Effector memory CD4-positive, alpha-beta T cell (primary cell): Measurements from ENCODE around the gene FGF2.
"Not testable (repeated sequence)": the region's sequence is repeated elsewhere in the genome, so short reads cannot be mapped to it uniquely, and the experiment has no call there.

Experiments
- DNase-seq, 3 donors: peaks; one replicate each; pipeline ENCODE4 v3.0.0-alpha.2; 2020
- H3K27ac ChIP-seq: 2 replicates; pipeline ENCODE4 v1.7.0; 2013; ENCODE audit warnings: mild to moderate bottlenecking, low read length, moderate library complexity; ENCODE audit not compliant: insufficient read depth, poor library complexity, severe bottlenecking
- H3K27me3 ChIP-seq: replicated peaks from 2 replicates; pipeline ENCODE4 v1.7.0; 2013; ENCODE audit warnings: mild to moderate bottlenecking, low read length; ENCODE audit not compliant: insufficient read depth, control insufficient read depth, poor library complexity, severe bottlenecking
- H3K36me3 ChIP-seq: 2 replicates; pipeline ENCODE4 v1.7.0; 2013; ENCODE audit warnings: mild to moderate bottlenecking, low read length, moderate library complexity; ENCODE audit not compliant: control insufficient read depth, insufficient read depth
- H3K4me1 ChIP-seq: 2 replicates; pipeline ENCODE4 v1.7.0; 2013; ENCODE audit warnings: low read length, mild to moderate bottlenecking; ENCODE audit not compliant: control insufficient read depth, insufficient read depth, poor library complexity, severe bottlenecking
- H3K4me3 ChIP-seq: 2 replicates; pipeline ENCODE4 v1.7.0; 2013; ENCODE audit warnings: low read length, low read depth, mild to moderate bottlenecking; ENCODE audit not compliant: insufficient read depth, poor library complexity, severe bottlenecking
- H3K9me3 ChIP-seq: 2 replicates; pipeline ENCODE4 v1.7.0; 2013; ENCODE audit warnings: mild to moderate bottlenecking, low read length, moderate library complexity; ENCODE audit not compliant: control insufficient read depth

FGF2 gene

GRCh38 chr4:122811781-122812180 lies 14.8 kb upstream of the FGF2 start:
- H3K36me3 ChIP-seq, DNase-seq, H3K4me1 ChIP-seq, H3K27me3 ChIP-seq, H3K4me3 ChIP-seq, H3K9me3 ChIP-seq, H3K27ac ChIP-seq: not testable (repeated sequence)

GRCh38 chr4:122812823-122813222 lies 13.8 kb upstream of the FGF2 start:
- H3K27ac ChIP-seq, result not testable (repeated sequence)

GRCh38 chr4:122814426-122814825 lies 12.2 kb upstream of the FGF2 start:
- Histone ChIP-seq H3K27me3 (peaks cover 2% of the 10 kb centered on the region), H3K4me3 (no peak overlapping the region), H3K36me3 (no peaks in the 10 kb centered on the region), H3K27ac (no peak overlapping the region), H3K9me3 (no peaks in the 10 kb centered on the region), H3K4me1 (no peaks in the 10 kb centered on the region)
- no peak for DNase-seq

More at GRCh38 chr4:122812823-122813222, 13.8 kb upstream of the FGF2 start:
- not testable (repeated sequence) for H3K36me3 ChIP-seq, H3K9me3 ChIP-seq, H3K4me3 ChIP-seq, H3K27me3 ChIP-seq, DNase-seq, H3K4me1 ChIP-seq

GRCh38 chr4:122815248-122815647 lies 11.4 kb upstream of the FGF2 start:
- DNase-seq, result no peak
- Histone ChIP-seq H3K27me3 (peaks cover 2% of the 10 kb centered on the region), H3K4me1 (no peaks in the 10 kb centered on the region), H3K36me3 (no peaks in the 10 kb centered on the region), H3K4me3 (no peak overlapping the region), H3K27ac (no peak overlapping the region), H3K9me3 (no peaks in the 10 kb centered on the region)

- no peak for DNase-seq
- Histone ChIP-seq H3K4me1 (no peaks in the 10 kb centered on the region), H3K27ac (no peak overlapping the region), H3K27me3 (peaks cover 2% of the 10 kb centered on the region), H3K4me3 (no peak overlapping the region), H3K36me3 (no peaks in the 10 kb centered on the region), H3K9me3 (no peaks in the 10 kb centered on the region)
Observed at GRCh38 chr4:122816476-122816875, 10.2 kb upstream of the FGF2 start.

GRCh38 chr4:122819708-122820449 lies 6.8 kb upstream of the FGF2 start:
- H3K4me3 ChIP-seq, result no peak overlapping the region
- no peaks in the 10 kb centered on the region for H3K36me3 ChIP-seq
- no peaks in the 10 kb centered on the region for H3K27me3 ChIP-seq
- DNase-seq, result no peak
- H3K27ac ChIP-seq, result no peak overlapping the region
- no peaks in the 10 kb centered on the region for H3K9me3 ChIP-seq
- no peaks in the 10 kb centered on the region for H3K4me1 ChIP-seq

DNA sequence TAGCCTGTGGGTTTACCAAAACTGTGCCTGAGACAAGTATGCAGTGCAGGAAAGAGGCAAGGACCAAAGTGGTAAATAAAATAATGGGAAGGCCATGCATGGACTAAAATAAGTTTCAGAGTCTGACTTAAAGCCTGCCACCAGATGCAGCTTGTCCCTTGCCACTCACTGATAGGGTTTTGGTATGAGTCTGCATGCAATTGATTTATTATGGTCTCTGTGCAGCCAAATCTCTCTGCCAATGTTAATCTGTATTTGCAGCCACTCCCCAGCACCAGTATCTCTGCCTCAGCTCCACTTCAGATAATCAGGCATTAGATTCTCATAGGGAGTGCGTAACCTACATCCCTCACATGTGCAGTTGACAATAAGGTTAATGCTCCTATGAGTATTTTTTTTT lies 5.5 kb upstream of the FGF2 start:
- Histone ChIP-seq H3K27me3 (peaks cover 3% of the 10 kb centered on the region), H3K27ac (no peak overlapping the region), H3K4me3 (no peak overlapping the region), H3K9me3 (no peaks in the 10 kb centered on the region), H3K36me3 (no peaks in the 10 kb centered on the region), H3K4me1 (no peaks in the 10 kb centered on the region)
- DNase-seq, result no peak

DNA sequence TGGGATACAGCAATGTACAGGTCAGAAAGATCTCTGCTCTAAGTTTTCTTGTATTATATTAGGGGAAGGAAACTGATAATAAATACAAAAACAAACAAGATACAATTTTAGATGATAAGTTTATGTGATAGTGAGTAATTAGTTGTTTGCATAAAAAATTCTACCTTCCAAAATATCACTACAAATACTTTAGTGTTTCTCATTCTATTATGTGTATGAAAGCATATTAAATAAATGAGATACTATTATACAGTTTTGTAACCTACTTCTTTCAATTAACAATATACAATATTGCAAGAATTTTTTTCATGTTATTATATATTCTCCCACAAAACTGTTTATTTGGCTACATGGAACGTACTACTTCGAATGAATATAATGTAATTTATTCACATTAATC lies 4.2 kb upstream of the FGF2 start:
- Histone ChIP-seq H3K9me3 (no peaks in the 10 kb centered on the region), H3K27ac (no peak overlapping the region), H3K4me3 (no peak overlapping the region), H3K4me1 (peaks cover 2% of the 10 kb centered on the region), H3K27me3 (peaks cover 14% of the 10 kb centered on the region), H3K36me3 (no peaks in the 10 kb centered on the region)
- DNase-seq, result no peak

- no peak for DNase-seq
- Histone ChIP-seq H3K27me3 (peaks cover 24% of the 10 kb centered on the region), H3K9me3 (no peaks in the 10 kb centered on the region), H3K27ac (no peak overlapping the region), H3K4me1 (peaks cover 10% of the 10 kb centered on the region), H3K36me3 (no peaks in the 10 kb centered on the region), H3K4me3 (no peak overlapping the region)
Observed at GRCh38 chr4:122823476-122823875, 3.2 kb upstream of the FGF2 start.

DNA sequence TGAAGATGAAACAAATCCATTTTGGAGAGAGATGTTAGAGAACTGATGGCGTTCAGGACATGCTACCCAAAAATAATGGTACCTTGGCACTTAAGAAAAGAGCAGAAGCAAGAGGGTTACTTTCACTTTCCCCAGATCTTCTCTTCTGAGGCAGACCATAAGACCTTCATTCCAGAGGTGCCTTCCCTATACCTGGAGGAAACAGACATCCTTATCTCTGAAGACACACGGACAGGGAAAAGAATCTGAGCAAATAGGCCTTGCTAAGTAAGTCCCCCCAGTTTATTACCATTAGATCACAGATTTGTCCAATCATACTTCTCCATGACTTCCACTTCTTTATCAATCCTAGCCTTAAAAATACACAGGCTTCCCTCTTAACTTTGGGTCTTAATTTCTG lies 2.0 kb upstream of the FGF2 start:
- DNase-seq, result no peak
- Histone ChIP-seq H3K4me1 (peaks cover 10% of the 10 kb centered on the region), H3K36me3 (no peaks in the 10 kb centered on the region), H3K27ac (no peak overlapping the region), H3K9me3 (no peaks in the 10 kb centered on the region), H3K27me3 (peaks cover 28% of the 10 kb centered on the region), H3K4me3 (no peak overlapping the region)
